Right atrium auricular region (tissue), 2 donors: Measurements from ENCODE around the gene ADGRG1. TPM values are rescaled to one million over a fixed set of nuclear protein-coding genes. Genes with fewer than 3 reads are reported as not detected.

Experiments used
- DNase-seq: peaks from one replicate; pipeline ENCODE4 v3.0.0-alpha.2; 2019; ENCODE audit warnings: low spot score
- H3K27ac ChIP-seq, 2 donors: fragments of 200-600 bp; sonication (generic); 1 replicate in 1 of 2; 2 replicates in 1 of 2; pipeline ENCODE4 v1.5.1; 2016 to 2019
- H3K27me3 ChIP-seq, 2 donors: fragments of 200-600 bp; sonication (generic); one replicate each; pipeline versions ENCODE4 v1.5.1 to v1.6.0; 2017 to 2019
- H3K36me3 ChIP-seq: fragments of 200-600 bp; sonication (generic); one replicate; pipeline ENCODE4 v1.5.1; 2016
- H3K4me1 ChIP-seq, 2 donors: fragments of 200-600 bp; sonication (generic); one replicate each; pipeline versions ENCODE4 v1.5.1 to v1.6.0; 2017 to 2019
- H3K4me3 ChIP-seq, 2 donors: fragments of 200-600 bp; sonication (generic); 1 replicate in 1 of 2; 2 replicates in 1 of 2; pipeline ENCODE4 v1.5.1; 2017 to 2019; ENCODE audit warnings: mild to moderate bottlenecking in 1 of 2, moderate library complexity in 1 of 2
- H3K9me3 ChIP-seq, 2 donors: fragments of 200-600 bp; sonication (generic); one replicate each; pipeline ENCODE4 v1.5.1; 2019
- CTCF ChIP-seq, 2 donors: fragments of 200-600 bp; sonication (generic); IDR thresholded peaks; one replicate each; pipeline ENCODE4 v1.5.1; 2019; ENCODE audit warnings: antibody characterized with exemption in 2 of 2
- total RNA-seq, 2 donors: library from RNA; depleted of rRNA; stranded (reverse); fragments of >200 nt; gene quantifications; one replicate each; pipeline ENCODE4 v1.1.0, GENCODE V29; 2016

Gene ADGRG1
- total RNA-seq, 2 donors from 2014 or later = 12.6 to 25.5 TPM

GRCh38 chr16:57661510-57661909 is 33.1 kb downstream of the ADGRG1 start:
- Histone ChIP-seq H3K36me3 (peaks cover 4% of the 10 kb centered on the region), H3K9me3 (no peaks in the 10 kb centered on the region), H3K27ac (no peak overlapping the region), H3K4me1 (no peaks in the 10 kb centered on the region), H3K4me3 (no peak overlapping the region), H3K27me3 (no peaks in the 10 kb centered on the region)
- no peak for DNase-seq
- TF ChIP-seq CTCF (IDR thresholded peaks at IDR 0.05) = no peak

GRCh38 chr16:57661936-57662906 is 33.8 kb downstream of the ADGRG1 start:
- peaks cover 4% of the 10 kb centered on the region for H3K36me3 ChIP-seq

GRCh38 chr16:57663436-57663835 is 35.0 kb downstream of the ADGRG1 start:
- peaks cover 4% of the 10 kb centered on the region for H3K36me3 ChIP-seq
- H3K9me3 ChIP-seq = no peaks in the 10 kb centered on the region
- H3K27me3 ChIP-seq = no peaks in the 10 kb centered on the region
- TF ChIP-seq CTCF (IDR thresholded peaks at IDR 0.05) = no peak
- DNase-seq = no peak
- H3K27ac ChIP-seq = no peak overlapping the region
- H3K4me1 ChIP-seq = no peaks in the 10 kb centered on the region
- H3K4me3 ChIP-seq = no peak overlapping the region

More at GRCh38 chr16:57661936-57662906, 33.8 kb downstream of the ADGRG1 start:
- Histone ChIP-seq H3K4me1 (no peaks in the 10 kb centered on the region), H3K27ac (no peak overlapping the region), H3K4me3 (no peak overlapping the region), H3K27me3 (no peaks in the 10 kb centered on the region), H3K9me3 (no peaks in the 10 kb centered on the region)
- TF ChIP-seq CTCF (IDR thresholded peaks at IDR 0.05) = no peak
- no peak for DNase-seq

- no peak overlapping the region for H3K4me3 ChIP-seq
- no peaks in the 10 kb centered on the region for H3K27me3 ChIP-seq
- H3K4me1 ChIP-seq = no peaks in the 10 kb centered on the region
- TF ChIP-seq CTCF (IDR thresholded peaks at IDR 0.05) = no peak
- H3K36me3 ChIP-seq = peaks cover 4% of the 10 kb centered on the region
- no peak for DNase-seq
- no peaks in the 10 kb centered on the region for H3K9me3 ChIP-seq
- H3K27ac ChIP-seq = no peak overlapping the region
These were observed 35.7 kb downstream of the ADGRG1 start for GRCh38 chr16:57663917-57664661.

- no peak for TF ChIP-seq CTCF (IDR thresholded peaks at IDR 0.05)
- H3K36me3 ChIP-seq = peaks cover 4% of the 10 kb centered on the region
- no peaks in the 10 kb centered on the region for H3K9me3 ChIP-seq
- H3K4me1 ChIP-seq = no peaks in the 10 kb centered on the region
- DNase-seq = no peak
- H3K27me3 ChIP-seq = no peaks in the 10 kb centered on the region
- no peak overlapping the region for H3K4me3 ChIP-seq
- no peak overlapping the region for H3K27ac ChIP-seq
These were observed 36.2 kb downstream of the ADGRG1 start for GRCh38 chr16:57664662-57665025.
